Measurements from ENCODE around the gene TARBP1.
A peak's percentile ranks its signal among the peaks of the same experiment; 100 is the strongest.

TARBP1 gene

GRCh38 chr1:234479866-234480265 lies 887 bp upstream of the TARBP1 start:
- no peak for DNase-seq

GRCh38 chr1:234479310-234479559 lies 256 bp upstream of the TARBP1 start:
- no peak for DNase-seq

GRCh38 chr1:234478152-234478480 lies 863 bp downstream of the TARBP1 start:
- no peak for DNase-seq

- DNase-seq: no peak
These were observed 1.4 kb downstream of the TARBP1 start for GRCh38 chr1:234477386-234478151.

GRCh38 chr1:234476172-234476571 lies 2.8 kb downstream of the TARBP1 start:
- no peak for DNase-seq

GRCh38 chr1:234475167-234475793 lies 3.7 kb downstream of the TARBP1 start:
- DNase-seq: no peak

- no peak for DNase-seq
These were observed 4.6 kb downstream of the TARBP1 start for GRCh38 chr1:234474375-234474774.

GRCh38 chr1:234473118-234473517 lies 5.9 kb downstream of the TARBP1 start:
- DNase-seq: peak; percentile 50

GRCh38 chr1:234469376-234469775 lies 9.6 kb downstream of the TARBP1 start:
- no peak for DNase-seq

GRCh38 chr1:234468580-234468979 lies 10.4 kb downstream of the TARBP1 start:
- no peak for DNase-seq

GRCh38 chr1:234467821-234468220 lies 11.2 kb downstream of the TARBP1 start:
- no peak for DNase-seq

- DNase-seq: no peak
These were observed 12.0 kb downstream of the TARBP1 start for GRCh38 chr1:234466945-234467344.

GRCh38 chr1:234463749-234464148 lies 15.2 kb downstream of the TARBP1 start:
- DNase-seq: no peak

GRCh38 chr1:234460652-234461051 lies 18.3 kb downstream of the TARBP1 start:
- no peak for DNase-seq

GRCh38 chr1:234458352-234459017 lies 20.5 kb downstream of the TARBP1 start:
- no peak for DNase-seq

- DNase-seq: no peak
These were observed 24.1 kb downstream of the TARBP1 start for GRCh38 chr1:234454926-234455325.

- DNase-seq: no peak
These were observed 26.5 kb downstream of the TARBP1 start for GRCh38 chr1:234452406-234452965.

- no peak for DNase-seq
These were observed 38.6 kb downstream of the TARBP1 start for GRCh38 chr1:234440348-234440747.

GRCh38 chr1:234438579-234438978 lies 40.4 kb downstream of the TARBP1 start:
- DNase-seq: no peak

GRCh38 chr1:234437423-234438171 lies 41.4 kb downstream of the TARBP1 start:
- DNase-seq: peak; percentile 8

- peak; percentile 7 for DNase-seq
These were observed 43.4 kb downstream of the TARBP1 start for GRCh38 chr1:234435620-234436019.

GRCh38 chr1:234434706-234435105 lies 44.3 kb downstream of the TARBP1 start:
- no peak for DNase-seq

GRCh38 chr1:234433563-234434285 lies 45.3 kb downstream of the TARBP1 start:
- DNase-seq: peak; percentile 35
